Stimulated activated effector memory CD8-positive, alpha-beta T cell treated with anti-CD3 and anti-CD28 coated beads, Interleukin-12 subunit alpha, Interleukin-12 subunit beta, amount 100 ng/mL, for 72 hours (primary cell): Measurements from ENCODE around the gene ZC3H7A.

Experiments
- ATAC-seq: fragments of 150-1000 bp; cut with Tn5 transposase; 2 replicates; pipeline ENCODE4 v1.10.0; 2021
- DNase-seq, 2 donors: peaks; one replicate each; pipeline ENCODE4 v3.0.0; 2021 to 2022; ENCODE audit warnings: low spot score in 2 of 2
- H3K27ac Mint-ChIP-seq: one replicate; pipeline ENCODE4 v1.8.0; 2022; ENCODE audit warnings: mild to moderate bottlenecking, mixed read lengths
- H3K36me3 Mint-ChIP-seq: one replicate; pipeline ENCODE4 v1.8.0; 2022; ENCODE audit warnings: mild to moderate bottlenecking, mixed read lengths
- H3K4me1 Mint-ChIP-seq: one replicate; pipeline ENCODE4 v1.8.0; 2022; ENCODE audit warnings: mixed read lengths
- H3K4me3 Mint-ChIP-seq: one replicate; pipeline ENCODE4 v1.8.0; 2022; ENCODE audit warnings: mild to moderate bottlenecking, mixed read lengths
- H3K9me3 Mint-ChIP-seq: one replicate; pipeline ENCODE4 v1.8.0; 2022; ENCODE audit warnings: mixed read lengths

Gene ZC3H7A

GRCh38 chr16:11759997-11760396 is 37.1 kb downstream of the ZC3H7A start:
- Mint-ChIP-seq H3K9me3 (no peaks in the 10 kb centered on the region), H3K4me3 (no peak overlapping the region), H3K36me3 (peaks cover 100% of the 10 kb centered on the region), H3K4me1 (no peaks in the 10 kb centered on the region), H3K27ac (no peak overlapping the region)
- DNase-seq (no peak), ATAC-seq (no peak)

GRCh38 chr16:11759163-11759834 is 37.8 kb downstream of the ZC3H7A start:
- Mint-ChIP-seq H3K9me3 (no peaks in the 10 kb centered on the region), H3K4me1 (no peaks in the 10 kb centered on the region), H3K36me3 (peaks cover 100% of the 10 kb centered on the region), H3K4me3 (no peak overlapping the region), H3K27ac (no peak overlapping the region)
- DNase-seq (no peak), ATAC-seq (no peak)

GRCh38 chr16:11757671-11758545 is 39.1 kb downstream of the ZC3H7A start:
- H3K9me3 Mint-ChIP-seq = no peaks in the 10 kb centered on the region
- peaks cover 99% of the 10 kb centered on the region for H3K36me3 Mint-ChIP-seq
- no peak overlapping the region for H3K4me3 Mint-ChIP-seq
- H3K4me1 Mint-ChIP-seq = no peaks in the 10 kb centered on the region
- no peak for DNase-seq
- no peak for ATAC-seq
- peak overlapping the region; percentile 29 for H3K27ac Mint-ChIP-seq

GRCh38 chr16:11756248-11756647 is 40.8 kb downstream of the ZC3H7A start:
- DNase-seq (no peak), ATAC-seq (no peak)
- H3K9me3 Mint-ChIP-seq = no peaks in the 10 kb centered on the region
- H3K36me3 Mint-ChIP-seq = peaks cover 99% of the 10 kb centered on the region
- no peaks in the 10 kb centered on the region for H3K4me1 Mint-ChIP-seq
- no peak overlapping the region for H3K27ac Mint-ChIP-seq
- no peak overlapping the region for H3K4me3 Mint-ChIP-seq

- DNase-seq = no peak
- peak overlapping the region; percentile 38 for H3K27ac Mint-ChIP-seq
- peaks cover 99% of the 10 kb centered on the region for H3K36me3 Mint-ChIP-seq
- no peak overlapping the region for H3K4me3 Mint-ChIP-seq
- ATAC-seq = no peak
- no peaks in the 10 kb centered on the region for H3K9me3 Mint-ChIP-seq
- H3K4me1 Mint-ChIP-seq = no peaks in the 10 kb centered on the region
These were observed 41.9 kb downstream of the ZC3H7A start for GRCh38 chr16:11755022-11755760.

DNA sequence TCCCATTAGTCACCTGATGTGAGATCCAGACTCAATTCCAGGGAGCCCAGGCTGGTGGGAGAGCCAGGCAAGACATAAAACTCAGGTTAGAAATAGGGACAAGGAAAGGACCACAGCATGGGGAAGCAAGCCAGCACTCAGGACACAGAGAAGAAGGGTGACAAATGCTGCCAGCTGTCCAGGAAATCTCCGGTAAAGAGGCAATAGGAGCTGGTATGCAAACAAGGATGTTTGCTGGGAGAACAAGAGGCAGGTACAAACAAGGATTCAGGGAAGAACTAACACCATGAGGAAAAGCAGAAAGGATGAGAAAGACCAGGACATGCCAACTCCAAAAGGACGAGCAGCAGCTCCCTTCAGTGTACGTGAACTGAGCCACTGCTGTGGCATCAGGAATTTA is 44.2 kb downstream of the ZC3H7A start:
- Mint-ChIP-seq H3K27ac (peak overlapping the region; percentile 24), H3K9me3 (no peaks in the 10 kb centered on the region), H3K4me1 (peaks cover 5% of the 10 kb centered on the region), H3K4me3 (no peak overlapping the region), H3K36me3 (peaks cover 99% of the 10 kb centered on the region)
- no peak for DNase-seq
- ATAC-seq = no peak

- DNase-seq (no peak), ATAC-seq (no peak)
- peaks cover 5% of the 10 kb centered on the region for H3K4me1 Mint-ChIP-seq
- H3K36me3 Mint-ChIP-seq = peaks cover 72% of the 10 kb centered on the region
- H3K9me3 Mint-ChIP-seq = no peaks in the 10 kb centered on the region
- H3K27ac Mint-ChIP-seq = peak overlapping the region; percentile 33
- H3K4me3 Mint-ChIP-seq = no peak overlapping the region
These were observed 47.0 kb downstream of the ZC3H7A start for GRCh38 chr16:11750056-11750455.

GRCh38 chr16:11748404-11749254 is 48.4 kb downstream of the ZC3H7A start:
- no peak overlapping the region for H3K4me3 Mint-ChIP-seq
- no peaks in the 10 kb centered on the region for H3K9me3 Mint-ChIP-seq
- H3K27ac Mint-ChIP-seq = peak overlapping the region; percentile 46
- no peak for DNase-seq
- H3K36me3 Mint-ChIP-seq = peaks cover 64% of the 10 kb centered on the region
- peaks cover 13% of the 10 kb centered on the region for H3K4me1 Mint-ChIP-seq
- no peak for ATAC-seq

DNA sequence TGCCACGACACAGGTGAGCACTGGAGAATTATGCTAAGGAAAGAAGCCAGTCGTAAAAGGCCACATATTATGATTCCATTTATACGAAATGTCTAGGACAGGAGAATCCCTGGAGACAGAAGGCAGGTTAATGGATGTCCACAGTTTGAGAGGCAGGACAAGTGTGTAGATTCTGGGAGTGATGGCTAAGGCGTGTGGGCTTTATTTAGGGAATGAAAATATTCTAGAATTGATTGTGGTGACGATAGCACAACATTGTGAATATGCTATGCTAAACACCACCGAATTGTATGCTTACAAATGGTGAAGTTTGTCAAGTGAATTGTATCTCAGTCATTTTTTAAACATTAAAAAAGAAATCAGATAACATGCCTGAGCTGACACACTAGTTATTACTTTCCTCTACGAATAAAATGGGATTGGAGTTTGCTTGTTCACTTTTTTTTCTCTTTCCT is 49.1 kb downstream of the ZC3H7A start:
- no peak overlapping the region for H3K4me3 Mint-ChIP-seq
- no peak for DNase-seq
- no peak for ATAC-seq
- peak overlapping the region; percentile 46 for H3K27ac Mint-ChIP-seq
- H3K4me1 Mint-ChIP-seq = peaks cover 14% of the 10 kb centered on the region
- H3K36me3 Mint-ChIP-seq = peaks cover 65% of the 10 kb centered on the region
- no peaks in the 10 kb centered on the region for H3K9me3 Mint-ChIP-seq

GRCh38 chr16:11744075-11744470 is 53.0 kb downstream of the ZC3H7A start:
- DNase-seq (no peak), ATAC-seq (no peak)
- Mint-ChIP-seq H3K9me3 (no peaks in the 10 kb centered on the region), H3K36me3 (peaks cover 46% of the 10 kb centered on the region), H3K4me1 (peaks cover 43% of the 10 kb centered on the region), H3K4me3 (peak overlapping the region; percentile 95), H3K27ac (peak overlapping the region; percentile 95)

- DNase-seq = peak; percentile 7 to 64
- Mint-ChIP-seq H3K9me3 (no peaks in the 10 kb centered on the region), H3K4me3 (peak overlapping the region; percentile 95), H3K4me1 (peaks cover 47% of the 10 kb centered on the region), H3K36me3 (peaks cover 46% of the 10 kb centered on the region), H3K27ac (peak overlapping the region; percentile 95)
- ATAC-seq = no peak
These were observed 53.6 kb downstream of the ZC3H7A start for GRCh38 chr16:11743308-11744074.

- Mint-ChIP-seq H3K9me3 (no peaks in the 10 kb centered on the region), H3K4me3 (peak within 1 kb of the TSS; percentile 95), H3K27ac (peak within 1 kb of the TSS; percentile 95), H3K4me1 (peaks cover 51% of the 10 kb centered on the region), H3K36me3 (peaks cover 46% of the 10 kb centered on the region)
- peak; percentile 96 for ATAC-seq
- DNase-seq = peak; percentile 99 to 100
These were observed 54.3 kb downstream of the ZC3H7A start, which contains the start of gene TXNDC11 for GRCh38 chr16:11742536-11743307. Gene TXNDC11, minus strand, starts transcription at chr16:11742857. Its CDS starts 127 bp downstream, at chr16:11742730.

DNA sequence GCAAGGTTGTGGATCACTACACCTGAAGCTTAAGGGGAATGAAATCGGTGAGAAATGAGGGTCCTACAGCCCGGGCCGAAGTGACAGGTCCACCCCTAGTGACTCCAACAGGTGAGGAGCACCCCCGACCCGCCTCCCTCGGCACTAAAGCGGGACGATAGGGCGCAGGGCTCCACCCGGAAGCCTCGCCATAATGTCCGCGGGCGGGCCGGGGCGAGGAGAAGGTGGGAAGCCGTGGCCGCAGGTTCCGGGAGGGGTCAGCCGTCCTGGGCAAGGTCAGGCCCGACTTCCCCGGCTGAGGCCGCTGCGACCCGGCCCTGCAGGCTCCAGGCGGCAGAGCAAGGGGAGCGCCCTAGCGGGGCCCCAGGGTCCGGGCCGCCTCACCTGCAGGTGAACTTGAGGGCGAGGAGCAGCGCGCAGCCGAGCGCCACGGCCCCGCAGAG is 54.9 kb downstream of the ZC3H7A start:
- Mint-ChIP-seq H3K36me3 (peaks cover 52% of the 10 kb centered on the region), H3K9me3 (no peaks in the 10 kb centered on the region), H3K4me1 (peaks cover 57% of the 10 kb centered on the region), H3K27ac (peak overlapping the region; percentile 95), H3K4me3 (peak overlapping the region; percentile 95)
- ATAC-seq (peak; percentile 66), DNase-seq (peak in 1 of 2 donors; percentile 80)
